GM23338 (cell line): Measurements from ENCODE around the gene HSPG2.

Source experiments
- CREB1 ChIP-seq: fragments of 250-450 bp; sonication (Bioruptor Pico); IDR thresholded peaks from 2 replicates; pipeline ENCODE4 v1.5.0; 2020; ENCODE audit warnings: low read depth, mild to moderate bottlenecking, moderate library complexity
- CTCF ChIP-seq, 2 experiments: fragments of 200-600 bp in 1 of 2; sonication (generic) in 1 of 2; conservative IDR thresholded peaks; 2 replicates each; pipeline versions ENCODE4 v1.5.1 to v1.6.1; 2016 to 2017; ENCODE audit warnings: antibody characterized with exemption in 2 of 2, low read depth in 2 of 2, mild to moderate bottlenecking in 2 of 2, moderate library complexity in 1 of 2
- EZH2 ChIP-seq: fragments of 200-600 bp; sonication (generic); IDR thresholded peaks from one replicate; pipeline ENCODE4 v1.8.0; 2017; ENCODE audit warnings: antibody characterized with exemption, mild to moderate bottlenecking, low read depth; ENCODE audit not compliant: unreplicated experiment
- EZH2phosphoT487 ChIP-seq: fragments of 200-600 bp; sonication (generic); IDR thresholded peaks from one replicate; pipeline ENCODE4 v1.8.1; 2018; ENCODE audit warnings: antibody characterized with exemption; ENCODE audit not compliant: unreplicated experiment
- JUNB ChIP-seq: IDR thresholded peaks from one replicate; pipeline ENCODE4 v1.6.1; 2016; ENCODE audit warnings: antibody characterized with exemption; ENCODE audit not compliant: unreplicated experiment
- POLR2AphosphoS5 ChIP-seq: IDR thresholded peaks from 2 replicates; pipeline ENCODE4 v1.6.1; 2016; ENCODE audit warnings: antibody characterized with exemption, low read depth
- TF ChIP-seq, protein P1 (sequence below): IDR thresholded peaks from 2 replicates; pipeline ENCODE4 v1.6.1; 2016; ENCODE audit warnings: antibody characterized with exemption

DNA sequence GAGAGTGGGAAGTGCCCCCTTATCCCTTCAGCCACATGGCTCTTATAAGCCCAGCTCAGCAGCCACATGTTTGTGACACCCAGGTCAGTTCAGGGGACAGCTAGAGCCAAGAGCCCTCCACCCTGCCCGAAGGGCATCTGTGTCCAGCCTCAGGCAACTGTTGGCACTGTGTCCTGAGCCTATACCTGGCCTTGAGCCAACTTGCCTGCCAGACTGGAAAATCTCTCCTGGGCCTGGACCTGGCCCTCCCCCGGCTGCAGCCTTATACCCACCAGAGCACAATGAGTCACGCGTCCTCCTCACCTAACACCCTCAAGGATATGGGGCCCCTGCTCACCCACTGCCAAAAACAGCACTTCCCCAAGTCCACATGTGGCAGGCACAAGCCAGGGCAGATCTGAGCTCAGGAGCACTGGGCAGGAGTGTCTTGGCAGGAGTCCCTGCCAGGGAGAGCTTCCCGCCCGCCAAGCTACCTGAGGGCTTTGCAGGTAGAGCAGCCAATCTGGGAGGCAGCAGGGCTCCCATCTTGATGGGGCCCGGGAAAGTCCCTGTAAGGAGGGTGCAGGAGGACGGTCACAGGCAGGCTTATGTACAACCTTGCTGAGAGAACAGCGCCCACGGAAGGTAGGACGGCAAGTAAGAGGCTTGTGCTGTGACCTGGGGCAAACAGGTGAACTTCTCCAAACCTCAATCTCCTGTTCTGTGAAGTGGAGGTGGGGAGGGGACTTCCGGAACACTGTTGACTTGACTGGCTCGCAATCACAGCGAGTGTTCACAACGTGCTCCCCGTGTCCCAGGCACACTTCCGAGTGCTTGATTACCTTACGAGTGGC is 19.8 kb upstream of the HSPG2 start:
- TF ChIP-seq POLR2AphosphoS5, result no peak
- no peak for TF ChIP-seq EZH2phosphoT487
- TF ChIP-seq EZH2, result no peak
- no peak for TF ChIP-seq CTCF (conservative IDR thresholded peaks at IDR 0.05; ENCODE audit: low read depth in 2 of 2)
- TF ChIP-seq, protein P1, sequence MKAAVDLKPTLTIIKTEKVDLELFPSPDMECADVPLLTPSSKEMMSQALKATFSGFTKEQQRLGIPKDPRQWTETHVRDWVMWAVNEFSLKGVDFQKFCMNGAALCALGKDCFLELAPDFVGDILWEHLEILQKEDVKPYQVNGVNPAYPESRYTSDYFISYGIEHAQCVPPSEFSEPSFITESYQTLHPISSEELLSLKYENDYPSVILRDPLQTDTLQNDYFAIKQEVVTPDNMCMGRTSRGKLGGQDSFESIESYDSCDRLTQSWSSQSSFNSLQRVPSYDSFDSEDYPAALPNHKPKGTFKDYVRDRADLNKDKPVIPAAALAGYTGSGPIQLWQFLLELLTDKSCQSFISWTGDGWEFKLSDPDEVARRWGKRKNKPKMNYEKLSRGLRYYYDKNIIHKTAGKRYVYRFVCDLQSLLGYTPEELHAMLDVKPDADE, result no peak
- no peak for TF ChIP-seq CREB1 (CRISPR knock-in tag)
- TF ChIP-seq JUNB, result no peak
